ENCODE results near the gene KCNC4.

The KCNC4 gene

DNA sequence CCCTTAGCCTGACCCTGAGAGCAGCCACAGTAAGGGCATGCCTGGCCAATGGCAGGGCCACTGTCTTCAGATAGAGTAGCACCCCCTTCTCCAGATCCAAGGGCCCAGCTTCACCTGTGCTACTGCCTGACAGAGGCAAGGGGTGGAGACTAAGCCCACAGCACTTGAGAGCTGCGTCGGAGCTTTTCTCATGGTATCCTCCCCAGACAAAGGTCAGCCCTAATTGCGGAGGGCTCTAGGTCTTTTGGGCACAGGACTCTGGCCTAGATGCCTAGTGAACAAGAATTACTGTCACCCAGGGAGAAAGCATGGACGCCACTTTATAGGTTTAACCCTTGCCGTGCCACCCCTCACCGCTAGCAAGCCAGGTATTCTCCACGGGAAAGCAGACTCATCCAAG, 15.1 kb downstream of the KCNC4 start:
- Histone ChIP-seq H3K4me3 (ENCODE audit: low read depth, low read length) (no peak overlapping the region), H3K36me3 (peaks cover 20% of the 10 kb centered on the region), H3K27ac (no peak overlapping the region), H3K9me3 (ENCODE audit: severe bottlenecking) (no peaks in the 10 kb centered on the region), H3K27me3 (ENCODE audit: insufficient read depth, low read depth, severe bottlenecking) (no peaks in the 10 kb centered on the region)
- no peak for TF ChIP-seq CTCF (IDR thresholded peaks at IDR 0.05; ENCODE audit: low read depth, low read length)
- no peak for DNase-seq

- Histone ChIP-seq H3K4me3 (ENCODE audit: low read depth, low read length) (no peak overlapping the region), H3K9me3 (ENCODE audit: severe bottlenecking) (no peaks in the 10 kb centered on the region), H3K27ac (no peak overlapping the region), H3K36me3 (peaks cover 20% of the 10 kb centered on the region), H3K27me3 (ENCODE audit: insufficient read depth, low read depth, severe bottlenecking) (no peaks in the 10 kb centered on the region)
- no peak for TF ChIP-seq CTCF (IDR thresholded peaks at IDR 0.05; ENCODE audit: low read depth, low read length)
- no peak for DNase-seq
These were observed 15.8 kb downstream of the KCNC4 start for GRCh38 chr1:110225756-110226404.

DNA sequence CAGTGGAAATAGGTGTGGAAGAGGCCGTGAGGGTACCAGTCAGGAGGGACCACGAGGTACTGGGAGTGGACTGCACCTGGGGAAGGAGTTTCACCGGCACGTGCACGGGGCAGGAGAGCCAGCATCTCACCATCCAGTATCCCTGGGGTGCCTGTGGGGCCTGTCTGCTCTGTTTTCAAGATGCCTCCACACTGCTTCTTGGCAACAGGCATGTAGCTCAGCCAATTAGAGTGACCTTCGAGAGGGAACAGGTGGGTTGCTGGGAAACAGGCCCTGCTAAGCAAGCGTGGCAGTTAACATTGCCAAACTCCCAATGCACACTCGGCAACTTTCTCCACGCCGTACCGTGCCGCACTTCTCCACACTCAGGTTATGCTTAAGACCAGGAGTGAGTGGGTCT, 17.7 kb downstream of the KCNC4 start:
- DNase-seq, result no peak
- H3K9me3 ChIP-seq (ENCODE audit: severe bottlenecking), result no peaks in the 10 kb centered on the region
- H3K27me3 ChIP-seq (ENCODE audit: insufficient read depth, low read depth, severe bottlenecking), result no peaks in the 10 kb centered on the region
- no peak for TF ChIP-seq CTCF (IDR thresholded peaks at IDR 0.05; ENCODE audit: low read depth, low read length)
- H3K36me3 ChIP-seq, result peaks cover 20% of the 10 kb centered on the region
- no peak overlapping the region for H3K4me3 ChIP-seq (ENCODE audit: low read depth, low read length)
- no peak overlapping the region for H3K27ac ChIP-seq

DNA sequence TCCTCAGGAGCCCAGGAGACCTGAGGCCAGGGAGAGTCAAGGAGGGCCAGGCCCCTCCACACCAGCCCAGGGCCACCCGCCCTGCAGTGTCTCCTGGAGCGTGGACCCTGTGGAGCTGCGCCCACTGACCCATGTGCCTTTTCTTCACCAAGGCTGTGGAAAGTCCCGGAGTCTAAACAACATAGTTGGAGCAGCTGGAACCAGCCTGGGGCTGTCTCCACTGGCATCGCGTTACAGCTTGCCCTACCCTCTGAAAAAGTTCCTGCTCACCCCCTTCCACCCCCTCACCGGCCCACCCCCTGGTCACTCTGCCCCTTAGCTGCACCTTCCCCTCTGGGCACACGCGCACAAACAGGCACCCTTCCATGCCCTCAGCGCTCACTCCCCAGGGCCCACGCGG, 18.3 kb downstream of the KCNC4 start:
- peaks cover 17% of the 10 kb centered on the region for H3K36me3 ChIP-seq
- no peak for DNase-seq
- no peaks in the 10 kb centered on the region for H3K27me3 ChIP-seq (ENCODE audit: insufficient read depth, low read depth, severe bottlenecking)
- no peak overlapping the region for H3K4me3 ChIP-seq (ENCODE audit: low read depth, low read length)
- no peak overlapping the region for H3K27ac ChIP-seq
- H3K9me3 ChIP-seq (ENCODE audit: severe bottlenecking), result no peaks in the 10 kb centered on the region
- TF ChIP-seq CTCF (IDR thresholded peaks at IDR 0.05; ENCODE audit: low read depth, low read length), result no peak

- no peak overlapping the region for H3K4me3 ChIP-seq (ENCODE audit: low read depth, low read length)
- H3K27ac ChIP-seq, result no peak overlapping the region
- H3K27me3 ChIP-seq (ENCODE audit: insufficient read depth, low read depth, severe bottlenecking), result no peaks in the 10 kb centered on the region
- no peaks in the 10 kb centered on the region for H3K9me3 ChIP-seq (ENCODE audit: severe bottlenecking)
- DNase-seq, result no peak
- peaks cover 12% of the 10 kb centered on the region for H3K36me3 ChIP-seq
- no peak for TF ChIP-seq CTCF (IDR thresholded peaks at IDR 0.05; ENCODE audit: low read depth, low read length)
These were observed 18.8 kb downstream of the KCNC4 start for GRCh38 chr1:110228869-110229268.

Data from WERI-Rb-1 (cell line).